ENCODE results near the gene SYNPO2. TPM values are rescaled to one million over a fixed set of nuclear protein-coding genes. Genes with fewer than 3 reads are reported as not detected.

The SYNPO2 gene
- total and polyA plus RNA-seq, 2 donors (not counting 1 experiment from before 2014, with no cell fraction given): 0.03 to 0.20 TPM

DNA sequence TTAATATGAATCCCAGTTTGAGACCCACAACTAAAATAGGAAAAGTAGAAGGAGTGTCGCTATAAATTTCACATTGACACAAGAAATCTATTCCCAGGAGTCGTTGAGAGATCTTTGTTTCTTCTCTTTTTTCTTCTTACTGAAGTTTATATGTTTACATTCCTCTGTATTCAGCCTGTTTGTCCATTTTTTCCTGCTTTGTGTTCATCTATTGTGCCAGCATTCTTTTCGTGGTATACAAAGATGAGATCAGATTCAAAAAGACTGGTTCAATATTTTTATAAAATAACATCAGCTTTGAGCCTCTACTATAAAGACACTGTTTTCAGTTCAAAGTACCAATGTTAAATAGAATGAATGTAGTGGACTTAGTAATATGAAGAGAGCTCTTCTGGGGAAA is 151.6 kb downstream of the SYNPO2 start:
- H3K4me3 Mint-ChIP-seq: no peak overlapping the region
- CTCF ChIA-PET: interaction anchor here (0.6 to 6.0 kb wide), 19 partner anchors 9 to 1011 kb away, joined by 3 to 54 read pairs (median 6); a partner anchor contains a TSS
- no peak overlapping the region for H3K4me3 ChIP-seq (ENCODE audit: control extremely low read depth in 1 of 5, extremely low read depth in 1 of 5, insufficient read depth in 1 of 5, low read depth in 2 of 5, low read length in 4 of 5)

DNA sequence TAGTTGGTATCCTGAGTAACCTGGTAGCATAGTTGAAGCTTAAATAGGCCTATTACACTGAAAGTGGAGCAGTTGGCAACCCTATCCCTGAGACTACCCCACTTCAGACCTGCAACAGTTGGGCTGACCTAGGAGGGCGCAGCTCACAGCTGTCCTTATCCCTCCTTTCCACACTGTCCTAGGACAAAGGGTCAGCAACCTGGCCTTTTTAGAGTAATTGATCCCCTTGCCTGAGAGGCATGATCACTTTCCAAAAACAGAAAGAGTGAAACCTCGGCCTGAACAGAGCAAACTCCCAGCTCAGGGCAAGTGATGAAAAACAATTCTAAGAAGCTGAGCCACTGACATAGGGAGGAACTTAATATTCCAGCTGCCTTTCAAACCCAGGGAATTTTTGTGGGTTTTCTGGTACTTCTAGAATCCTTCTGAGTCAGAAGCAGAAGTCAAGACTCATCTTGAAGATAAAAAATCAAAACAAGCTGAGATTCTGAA is 152.1 kb downstream of the SYNPO2 start:
- no peak for ATAC-seq (ENCODE audit: low read depth)
- Mint-ChIP-seq H3K9me3 (ENCODE audit: insufficient read depth) (no peaks in the 10 kb centered on the region), H3K27ac (no peak overlapping the region), H3K4me3 (no peak overlapping the region), H3K27me3 (no peaks in the 10 kb centered on the region), H3K4me1 (peaks cover 6% of the 10 kb centered on the region)
- H3K9ac ChIP-seq (ENCODE audit: low read length): no peak overlapping the region
- H3K36me3 ChIP-seq (replicated peaks in 1 of 2; ENCODE audit: control extremely low read depth in 1 of 2, control insufficient read depth in 1 of 2, extremely low read depth in 1 of 2, insufficient read depth in 2 of 2, low read length in 1 of 2): no peaks in the 10 kb centered on the region
- H3K4me2 ChIP-seq (replicated peaks; ENCODE audit: low read depth, low read length, poor library complexity, severe bottlenecking): no peak overlapping the region
- H3K4me1 ChIP-seq (ENCODE audit: control insufficient read depth in 2 of 2, insufficient read depth in 2 of 2, low read length in 2 of 2): peaks cover 0 to 4% of the 10 kb centered on the region in 2 donors
- H3K4me3 ChIP-seq (ENCODE audit: control extremely low read depth in 1 of 5, extremely low read depth in 1 of 5, insufficient read depth in 1 of 5, low read depth in 2 of 5, low read length in 4 of 5): no peak overlapping the region
- no peaks in the 10 kb centered on the region for H3K79me2 ChIP-seq (ENCODE audit: control insufficient read depth, insufficient read depth, low read length)
- ChIA-PET POLR2A (no interaction called here), CTCF (interaction anchor here (0.6 to 6.0 kb wide), 24 partner anchors 9 to 1010 kb away, joined by 3 to 54 read pairs (median 4); a partner anchor contains a TSS)
- H3K9me3 ChIP-seq (ENCODE audit: control extremely low read depth in 1 of 3, control insufficient read depth in 2 of 3, insufficient read depth in 1 of 3, low read length in 2 of 3): no peaks in the 10 kb centered on the region
- no peaks in the 10 kb centered on the region for H3K27me3 ChIP-seq (replicated peaks in 1 of 4; ENCODE audit: control extremely low read depth in 1 of 4, control insufficient read depth in 3 of 4, insufficient read depth in 4 of 4, low read length in 3 of 4)
- H4K20me1 ChIP-seq (ENCODE audit: control insufficient read depth, insufficient read depth, low read length, poor library complexity, severe bottlenecking): no peaks in the 10 kb centered on the region
- TF ChIP-seq, protein P1, sequence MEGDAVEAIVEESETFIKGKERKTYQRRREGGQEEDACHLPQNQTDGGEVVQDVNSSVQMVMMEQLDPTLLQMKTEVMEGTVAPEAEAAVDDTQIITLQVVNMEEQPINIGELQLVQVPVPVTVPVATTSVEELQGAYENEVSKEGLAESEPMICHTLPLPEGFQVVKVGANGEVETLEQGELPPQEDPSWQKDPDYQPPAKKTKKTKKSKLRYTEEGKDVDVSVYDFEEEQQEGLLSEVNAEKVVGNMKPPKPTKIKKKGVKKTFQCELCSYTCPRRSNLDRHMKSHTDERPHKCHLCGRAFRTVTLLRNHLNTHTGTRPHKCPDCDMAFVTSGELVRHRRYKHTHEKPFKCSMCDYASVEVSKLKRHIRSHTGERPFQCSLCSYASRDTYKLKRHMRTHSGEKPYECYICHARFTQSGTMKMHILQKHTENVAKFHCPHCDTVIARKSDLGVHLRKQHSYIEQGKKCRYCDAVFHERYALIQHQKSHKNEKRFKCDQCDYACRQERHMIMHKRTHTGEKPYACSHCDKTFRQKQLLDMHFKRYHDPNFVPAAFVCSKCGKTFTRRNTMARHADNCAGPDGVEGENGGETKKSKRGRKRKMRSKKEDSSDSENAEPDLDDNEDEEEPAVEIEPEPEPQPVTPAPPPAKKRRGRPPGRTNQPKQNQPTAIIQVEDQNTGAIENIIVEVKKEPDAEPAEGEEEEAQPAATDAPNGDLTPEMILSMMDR (IDR thresholded peaks at IDR 0.05): no peak
- no peak for TF ChIP-seq EZH2 (IDR thresholded peaks at IDR 0.05; ENCODE audit: borderline replicate concordance, insufficient read depth, low read depth, low read length, poor library complexity, severe bottlenecking)
- no peak for DNase-seq
- peak overlapping the region; percentile 31 for H2AFZ ChIP-seq (ENCODE audit: insufficient read depth, low read depth, low read length, poor library complexity, severe bottlenecking)
- no peak overlapping the region for H3K27ac ChIP-seq (ENCODE audit: low read length in 2 of 2)
- intact Hi-C loops (cut with micrococcal nuclease): no loop called here
- 100% methylated on average over 1 of the region's 2 CpGs for WGBS (ENCODE audit: insufficient coverage)

More for the DNA sequence above, 151.6 kb downstream of the SYNPO2 start:
- Mint-ChIP-seq H3K4me1 (peaks cover 6% of the 10 kb centered on the region), H3K9me3 (ENCODE audit: insufficient read depth) (no peaks in the 10 kb centered on the region), H3K27ac (no peak overlapping the region), H3K27me3 (no peaks in the 10 kb centered on the region)
- H3K27ac ChIP-seq (ENCODE audit: low read length in 2 of 2): no peak overlapping the region
- DNase-seq: no peak
- POLR2A ChIA-PET: no interaction called here
- intact Hi-C loops (cut with micrococcal nuclease): no loop called here
- TF ChIP-seq, protein P1 (IDR thresholded peaks at IDR 0.05): no peak
- TF ChIP-seq EZH2 (IDR thresholded peaks at IDR 0.05; ENCODE audit: borderline replicate concordance, insufficient read depth, low read depth, low read length, poor library complexity, severe bottlenecking): no peak
- no peaks in the 10 kb centered on the region for H3K9me3 ChIP-seq (ENCODE audit: control extremely low read depth in 1 of 3, control insufficient read depth in 2 of 3, insufficient read depth in 1 of 3, low read length in 2 of 3)
- no peaks in the 10 kb centered on the region for H3K79me2 ChIP-seq (ENCODE audit: control insufficient read depth, insufficient read depth, low read length)
- no peaks in the 10 kb centered on the region for H3K36me3 ChIP-seq (replicated peaks in 1 of 2; ENCODE audit: control extremely low read depth in 1 of 2, control insufficient read depth in 1 of 2, extremely low read depth in 1 of 2, insufficient read depth in 2 of 2, low read length in 1 of 2)
- H2AFZ ChIP-seq (ENCODE audit: insufficient read depth, low read depth, low read length, poor library complexity, severe bottlenecking): peak overlapping the region; percentile 3
- WGBS (ENCODE audit: insufficient coverage): no CpG with 5 or more reads among the region's 3 CpGs
- peaks cover 0 to 4% of the 10 kb centered on the region in 2 donors for H3K4me1 ChIP-seq (ENCODE audit: control insufficient read depth in 2 of 2, insufficient read depth in 2 of 2, low read length in 2 of 2)
- no peaks in the 10 kb centered on the region for H3K27me3 ChIP-seq (replicated peaks in 1 of 4; ENCODE audit: control extremely low read depth in 1 of 4, control insufficient read depth in 3 of 4, insufficient read depth in 4 of 4, low read length in 3 of 4)
- no peak for ATAC-seq (ENCODE audit: low read depth)
- H3K4me2 ChIP-seq (replicated peaks; ENCODE audit: low read depth, low read length, poor library complexity, severe bottlenecking): no peak overlapping the region
- no peaks in the 10 kb centered on the region for H4K20me1 ChIP-seq (ENCODE audit: control insufficient read depth, insufficient read depth, low read length, poor library complexity, severe bottlenecking)
- H3K9ac ChIP-seq (ENCODE audit: low read length): no peak overlapping the region

Data from B cell (primary cell).